Thoracic aorta (tissue), 2 donors: ENCODE measurements around the gene PDE9A. TPM values are rescaled to one million over a fixed set of nuclear protein-coding genes. Genes with fewer than 3 reads are reported as not detected.

Experiments
- ATAC-seq: fragments of 150-250 bp; one replicate; pipeline ENCODE4 v1.8.0; 2017; ENCODE audit warnings: low read depth; ENCODE audit not compliant: insufficient number of reproducible peaks, low FRiP score
- DNase-seq: peaks from one replicate; pipeline ENCODE4 v3.0.0-alpha.2; 2020; ENCODE audit warnings: low spot score
- H3K27ac ChIP-seq, 2 donors: fragments of 200-600 bp; sonication (generic); 1 replicate in 1 of 2; 2 replicates in 1 of 2; pipeline ENCODE4 v1.5.1; 2016; ENCODE audit warnings: mild to moderate bottlenecking in 2 of 2, moderate library complexity in 2 of 2
- H3K27me3 ChIP-seq: fragments of 200-600 bp; sonication (generic); replicated peaks from 2 replicates; pipeline ENCODE4 v1.6.0; 2016; ENCODE audit warnings: mild to moderate bottlenecking; ENCODE audit not compliant: insufficient read depth
- H3K36me3 ChIP-seq: fragments of 200-600 bp; sonication (generic); one replicate; pipeline ENCODE4 v1.5.1; 2016
- H3K4me1 ChIP-seq, 2 donors: fragments of 200-600 bp; sonication (generic); 1 replicate in 1 of 2; 2 replicates in 1 of 2; pipeline versions ENCODE4 v1.5.1 to v1.6.0; 2016; ENCODE audit warnings: low read depth in 2 of 2, mild to moderate bottlenecking in 1 of 2; ENCODE audit not compliant: control insufficient read depth in 1 of 2
- H3K4me3 ChIP-seq: fragments of 200-600 bp; sonication (generic); 2 replicates; pipeline ENCODE4 v1.5.1; 2016; ENCODE audit warnings: mild to moderate bottlenecking
- H3K9me3 ChIP-seq: fragments of 200-600 bp; sonication (generic); 2 replicates; pipeline ENCODE4 v1.5.1; 2016
- CTCF ChIP-seq: fragments of 200-600 bp; sonication (generic); IDR thresholded peaks from one replicate; pipeline ENCODE4 v1.5.1; 2019; ENCODE audit warnings: antibody characterized with exemption
- total RNA-seq, 2 donors: library from RNA; depleted of rRNA; stranded (reverse); fragments of >200 nt; gene quantifications; one replicate each; pipeline versions ENCODE4 v1.1.0 to v1.2.3, GENCODE V29; 2016

PDE9A gene
- total RNA-seq, 2 donors from 2014 or later = 4.2 to 4.7 TPM

GRCh38 chr21:42769820-42770716 lies 116.6 kb downstream of the PDE9A start:
- Histone ChIP-seq H3K27ac (no peak overlapping the region), H3K4me3 (no peak overlapping the region), H3K4me1 (no peaks in the 10 kb centered on the region), H3K27me3 (no peaks in the 10 kb centered on the region), H3K9me3 (no peaks in the 10 kb centered on the region), H3K36me3 (no peaks in the 10 kb centered on the region)
- no peak for TF ChIP-seq CTCF
- DNase-seq = no peak
- ATAC-seq = no peak

GRCh38 chr21:42770717-42771502 lies 117.5 kb downstream of the PDE9A start:
- DNase-seq = no peak
- Histone ChIP-seq H3K4me1 (no peaks in the 10 kb centered on the region), H3K9me3 (no peaks in the 10 kb centered on the region), H3K4me3 (no peak overlapping the region), H3K27ac (no peak overlapping the region), H3K27me3 (no peaks in the 10 kb centered on the region), H3K36me3 (no peaks in the 10 kb centered on the region)
- ATAC-seq = no peak
- no peak for TF ChIP-seq CTCF

GRCh38 chr21:42771503-42771805 lies 118.0 kb downstream of the PDE9A start:
- no peak for TF ChIP-seq CTCF
- Histone ChIP-seq H3K4me1 (no peaks in the 10 kb centered on the region), H3K4me3 (no peak overlapping the region), H3K9me3 (no peaks in the 10 kb centered on the region), H3K27me3 (no peaks in the 10 kb centered on the region), H3K36me3 (no peaks in the 10 kb centered on the region), H3K27ac (no peak overlapping the region)
- ATAC-seq = no peak
- DNase-seq = no peak

GRCh38 chr21:42775123-42775522 lies 121.7 kb downstream of the PDE9A start:
- H3K27me3 ChIP-seq = no peaks in the 10 kb centered on the region
- TF ChIP-seq CTCF = no peak
- H3K9me3 ChIP-seq = no peaks in the 10 kb centered on the region
- H3K4me1 ChIP-seq = no peaks in the 10 kb centered on the region
- no peaks in the 10 kb centered on the region for H3K36me3 ChIP-seq
- H3K27ac ChIP-seq = no peak overlapping the region
- DNase-seq (no peak), ATAC-seq (no peak)
- no peak overlapping the region for H3K4me3 ChIP-seq

- Histone ChIP-seq H3K36me3 (no peaks in the 10 kb centered on the region), H3K9me3 (no peaks in the 10 kb centered on the region), H3K4me3 (no peak overlapping the region), H3K27ac (no peak overlapping the region), H3K4me1 (peaks cover 0 to under 1% of the 10 kb centered on the region in 2 donors), H3K27me3 (no peaks in the 10 kb centered on the region)
- ATAC-seq (no peak), DNase-seq (no peak)
- no peak for TF ChIP-seq CTCF
These were observed 122.5 kb downstream of the PDE9A start for GRCh38 chr21:42775891-42776290.
